ENCODE measurements around the gene ANKRD44. TPM values are rescaled to one million over a fixed set of nuclear protein-coding genes. Genes with fewer than 3 reads are reported as not detected.

Gene ANKRD44
- total and polyA plus RNA-seq, 4 experiments from 2014 or later = 51.5 to 248 (median 158) TPM

DNA sequence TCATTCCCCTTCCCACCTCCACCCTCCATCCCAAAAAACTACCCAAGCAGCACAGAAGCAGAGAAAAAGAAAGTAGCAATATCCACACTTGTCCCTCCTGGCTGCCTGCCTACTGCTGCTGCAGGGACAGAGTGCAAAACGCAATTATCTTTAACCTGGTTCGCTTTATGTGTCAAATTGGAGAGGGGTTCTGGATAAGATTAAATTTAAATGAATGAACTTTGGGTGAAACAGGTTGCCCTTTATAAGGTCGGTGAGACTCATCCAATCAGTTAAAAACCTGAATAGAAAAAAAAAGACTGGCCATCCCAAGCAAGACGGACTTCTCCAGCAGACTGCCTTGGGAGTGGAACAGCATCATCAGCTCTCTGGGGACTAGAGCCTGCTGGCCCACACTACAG is 62.6 kb downstream of the ANKRD44 start:
- Histone ChIP-seq H3K27me3 (ENCODE audit: insufficient read depth, low read length) (no peaks in the 10 kb centered on the region), H3K4me3 (ENCODE audit: low read length in 2 of 2) (no peak overlapping the region), H3K4me1 (ENCODE audit: insufficient read depth, low read length) (peaks cover 92% of the 10 kb centered on the region), H3K27ac (ENCODE audit: low read depth, low read length) (peak overlapping the region; percentile 39), H3K36me3 (ENCODE audit: insufficient read depth, low read length) (no peaks in the 10 kb centered on the region), H3K9me3 (ENCODE audit: control insufficient read depth in 1 of 2, low read length in 2 of 2) (no peaks in the 10 kb centered on the region)
- ChIA-PET CTCF (ENCODE audit: partially characterized antibody) (interaction anchor here (1.0 to 1.5 kb wide), 5 partner anchors 9 to 134 kb away, joined by 4 to 5 read pairs (median 5); no protein-coding TSS in a partner anchor), POLR2A (ENCODE audit: partially characterized antibody) (interaction anchor here (0.9 to 55.3 kb wide), 8 partner anchors 7 to 54 kb away, joined by 3 to 1394 read pairs (median 14); partner anchors contain the start of gene ANKRD44)
- Mint-ChIP-seq H3K4me3 (peak overlapping the region in 6 of 8 donors; percentile 11 to 36 (median 28)), H3K9me3 (no peaks in the 10 kb centered on the region), H3K4me1 (peaks cover 55 to 85% (median 68%) of the 10 kb centered on the region in 4 donors), H3K36me3 (peaks cover 19 to 48% of the 10 kb centered on the region in 2 donors), H3K27me3 (no peaks in the 10 kb centered on the region), H3K27ac (peak overlapping the region; percentile 45 to 93 (median 77))
- no peak for DNase-seq
- intact Hi-C loops (cut with micrococcal nuclease) = loop anchor here (1.0 kb wide), 1 partner anchor 10 kb away; no protein-coding TSS in a partner anchor

DNA sequence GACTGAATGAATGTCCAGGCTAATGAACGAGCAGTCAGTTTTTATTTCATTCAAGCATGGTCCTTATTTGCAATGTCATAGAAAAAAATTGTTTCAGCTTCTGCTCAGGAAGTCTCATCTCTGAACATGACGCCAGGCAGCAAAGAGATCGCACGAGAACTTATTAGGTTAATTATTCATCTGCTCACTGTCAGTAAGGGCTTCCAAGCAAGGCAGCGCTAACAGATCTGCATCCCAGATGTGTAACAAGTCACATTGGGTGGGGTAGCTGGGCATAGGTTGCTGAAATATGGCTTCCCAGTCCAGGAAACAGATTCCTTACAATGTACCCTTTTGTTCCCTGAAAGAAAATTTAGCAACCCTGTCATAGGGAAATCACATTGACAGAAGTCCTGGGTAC is 63.5 kb downstream of the ANKRD44 start:
- Histone ChIP-seq H3K4me3 (ENCODE audit: low read length in 2 of 2) (no peak overlapping the region), H3K9me3 (ENCODE audit: control insufficient read depth in 1 of 2, low read length in 2 of 2) (no peaks in the 10 kb centered on the region), H3K4me1 (ENCODE audit: insufficient read depth, low read length) (peaks cover 95% of the 10 kb centered on the region), H3K27me3 (ENCODE audit: insufficient read depth, low read length) (no peaks in the 10 kb centered on the region), H3K36me3 (ENCODE audit: insufficient read depth, low read length) (no peaks in the 10 kb centered on the region), H3K27ac (ENCODE audit: low read depth, low read length) (no peak overlapping the region)
- H3K4me1 Mint-ChIP-seq = peaks cover 61 to 93% (median 76%) of the 10 kb centered on the region in 4 donors
- POLR2A ChIA-PET (ENCODE audit: partially characterized antibody) = interaction anchor here (1.2 to 55.3 kb wide), 4 partner anchors 9 to 55 kb away, joined by 7 to 1394 read pairs (median 308); partner anchors contain the start of gene ANKRD44
- no peak for DNase-seq
- peak overlapping the region; percentile 14 to 93 (median 78) for H3K27ac Mint-ChIP-seq
- H3K9me3 Mint-ChIP-seq = no peaks in the 10 kb centered on the region
- H3K36me3 Mint-ChIP-seq = peaks cover 19 to 52% of the 10 kb centered on the region in 2 donors
- CTCF ChIA-PET (ENCODE audit: partially characterized antibody) = no interaction called here
- intact Hi-C loops (cut with micrococcal nuclease) = loop anchor here (1.0 kb wide), 1 partner anchor 8 kb away; no protein-coding TSS in a partner anchor
- H3K27me3 Mint-ChIP-seq = no peaks in the 10 kb centered on the region
- H3K4me3 Mint-ChIP-seq = peak overlapping the region in 5 of 8 donors; percentile 36 to 78 (median 46)

DNA sequence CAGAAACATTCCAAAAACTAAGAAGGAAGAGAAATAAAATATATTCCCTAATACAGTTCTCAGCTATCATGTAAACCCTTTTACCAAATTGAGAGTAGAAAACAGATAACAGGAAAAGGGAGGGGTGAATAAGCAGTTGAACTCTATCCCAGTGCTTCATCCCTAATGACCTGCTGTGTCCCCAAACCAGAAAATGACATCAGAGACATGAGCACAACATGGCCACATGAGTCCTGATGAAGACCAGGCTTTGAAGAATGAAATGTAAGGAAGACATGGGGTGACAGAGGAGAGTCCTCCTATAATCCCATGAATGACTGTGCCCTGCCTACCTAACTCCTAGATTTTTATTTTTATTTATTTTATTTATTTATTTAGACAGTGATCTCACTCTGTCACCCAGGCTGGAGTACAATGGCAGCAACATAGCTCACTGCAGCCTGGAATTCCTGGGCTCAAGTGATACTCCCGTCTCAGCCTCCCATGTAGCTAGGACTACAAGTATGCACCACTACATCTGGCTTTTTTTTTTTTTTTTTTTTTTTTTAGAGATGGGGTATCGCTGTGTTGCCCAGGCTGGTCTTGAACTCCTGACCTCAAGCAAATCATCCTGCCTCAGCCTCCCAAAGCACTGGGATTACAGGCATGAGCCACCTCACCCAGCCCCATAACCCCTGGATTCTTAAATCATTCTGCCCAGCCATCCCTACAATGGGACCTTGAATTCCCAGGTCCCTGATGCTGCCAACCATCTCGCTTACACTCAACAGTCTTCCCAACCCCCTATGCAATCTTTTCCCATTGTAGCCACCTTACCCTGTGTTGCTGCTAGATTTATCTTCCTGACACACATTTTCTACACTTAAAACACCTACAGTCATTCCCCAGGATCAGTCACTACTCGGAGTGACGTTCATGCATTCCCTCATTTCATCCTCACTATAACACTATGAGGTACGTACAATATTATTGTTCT is 64.5 kb downstream of the ANKRD44 start:
- DNase-seq = no peak
- peak overlapping the region; percentile 39 to 93 (median 78) for H3K27ac Mint-ChIP-seq
- no peaks in the 10 kb centered on the region for H3K9me3 Mint-ChIP-seq
- Histone ChIP-seq H3K9me3 (ENCODE audit: control insufficient read depth in 1 of 2, low read length in 2 of 2) (no peaks in the 10 kb centered on the region), H3K36me3 (ENCODE audit: insufficient read depth, low read length) (no peaks in the 10 kb centered on the region), H3K27ac (ENCODE audit: low read depth, low read length) (no peak overlapping the region), H3K4me1 (ENCODE audit: insufficient read depth, low read length) (peaks cover 97% of the 10 kb centered on the region), H3K4me3 (ENCODE audit: low read length in 2 of 2) (no peak overlapping the region), H3K27me3 (ENCODE audit: insufficient read depth, low read length) (no peaks in the 10 kb centered on the region)
- peak overlapping the region in 6 of 8 donors; percentile 7 to 78 (median 46) for H3K4me3 Mint-ChIP-seq
- H3K36me3 Mint-ChIP-seq = peaks cover 19 to 52% of the 10 kb centered on the region in 2 donors
- ChIA-PET CTCF (ENCODE audit: partially characterized antibody) (interaction anchor here (1.1 to 1.8 kb wide), 2 partner anchors 16 to 40 kb away, joined by 4 to 7 read pairs; no protein-coding TSS in a partner anchor), POLR2A (ENCODE audit: partially characterized antibody) (interaction anchor here (1.0 to 55.3 kb wide), 5 partner anchors 9 to 189 kb away, joined by 3 to 1394 read pairs (median 10); partner anchors contain the start of genes ANKRD44 and SF3B1)
- intact Hi-C loops (cut with micrococcal nuclease) = no loop called here
- H3K27me3 Mint-ChIP-seq = no peaks in the 10 kb centered on the region
- peaks cover 60 to 91% (median 72%) of the 10 kb centered on the region in 4 donors for H3K4me1 Mint-ChIP-seq

DNA sequence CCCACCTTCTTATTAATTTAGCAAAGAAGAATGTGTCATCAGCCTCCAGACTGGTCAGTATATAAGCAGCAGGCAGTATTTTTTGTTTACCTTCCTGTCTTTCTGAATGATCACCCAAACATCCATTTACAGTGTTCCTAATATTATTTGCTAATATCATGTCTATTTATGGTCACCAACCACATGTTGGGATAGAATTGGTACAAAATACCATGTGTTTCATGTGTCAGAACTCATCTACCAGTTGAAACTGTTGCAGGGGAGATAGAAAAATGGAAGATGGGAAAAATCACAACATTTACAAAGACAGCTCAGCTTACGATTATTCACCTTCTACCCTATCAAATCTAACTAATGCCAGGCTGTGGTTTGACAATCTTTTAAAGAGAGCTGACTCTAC is 66.2 kb downstream of the ANKRD44 start:
- ChIA-PET CTCF (ENCODE audit: partially characterized antibody) (interaction anchor here (1.1 to 1.9 kb wide), 6 partner anchors 11 to 59 kb away, joined by 3 to 7 read pairs (median 4); no protein-coding TSS in a partner anchor), POLR2A (ENCODE audit: partially characterized antibody) (interaction anchor here (1.1 to 55.3 kb wide), 7 partner anchors 9 to 58 kb away, joined by 3 to 1394 read pairs (median 5); partner anchors contain the start of gene ANKRD44)
- H3K27ac Mint-ChIP-seq = peak overlapping the region in 5 of 7 donors; percentile 33 to 87 (median 77)
- Histone ChIP-seq H3K4me3 (ENCODE audit: low read length in 2 of 2) (no peak overlapping the region), H3K4me1 (ENCODE audit: insufficient read depth, low read length) (peaks cover 98% of the 10 kb centered on the region), H3K36me3 (ENCODE audit: insufficient read depth, low read length) (no peaks in the 10 kb centered on the region), H3K27me3 (ENCODE audit: insufficient read depth, low read length) (no peaks in the 10 kb centered on the region), H3K27ac (ENCODE audit: low read depth, low read length) (no peak overlapping the region), H3K9me3 (ENCODE audit: control insufficient read depth in 1 of 2, low read length in 2 of 2) (no peaks in the 10 kb centered on the region)
- intact Hi-C loops (cut with micrococcal nuclease) = no loop called here
- H3K9me3 Mint-ChIP-seq = no peaks in the 10 kb centered on the region
- H3K4me3 Mint-ChIP-seq = peak overlapping the region in 5 of 8 donors; percentile 1 to 39 (median 30)
- peaks cover 19 to 39% of the 10 kb centered on the region in 2 donors for H3K36me3 Mint-ChIP-seq
- H3K27me3 Mint-ChIP-seq = no peaks in the 10 kb centered on the region
- peaks cover 60 to 92% (median 73%) of the 10 kb centered on the region in 4 donors for H3K4me1 Mint-ChIP-seq
- DNase-seq = no peak

DNA sequence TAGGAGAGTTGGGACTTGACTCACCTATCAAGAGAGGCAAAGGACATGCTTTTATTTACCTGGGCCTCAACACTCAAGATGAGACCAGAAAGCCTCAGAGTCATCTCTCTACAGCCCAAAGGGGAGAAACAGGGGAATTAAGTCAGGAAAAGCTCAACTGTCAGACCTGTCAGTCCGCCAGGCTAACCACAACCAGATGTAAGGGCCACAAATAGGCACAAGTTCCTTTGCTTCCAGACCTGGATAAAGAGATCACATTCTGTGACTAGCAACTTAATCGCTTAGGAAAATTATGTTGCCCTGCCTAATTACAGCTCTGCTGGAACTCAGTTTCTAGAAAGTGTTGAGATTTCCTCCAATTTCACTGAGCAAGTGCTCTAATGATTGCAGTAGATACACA is 67.9 kb downstream of the ANKRD44 start:
- H3K27me3 ChIP-seq (ENCODE audit: insufficient read depth, low read length) = no peaks in the 10 kb centered on the region
- Mint-ChIP-seq H3K9me3 (no peaks in the 10 kb centered on the region), H3K27me3 (no peaks in the 10 kb centered on the region), H3K36me3 (peaks cover 15 to 31% of the 10 kb centered on the region in 2 donors), H3K27ac (peak overlapping the region; percentile 26 to 91 (median 77)), H3K4me1 (peaks cover 63 to 91% (median 75%) of the 10 kb centered on the region in 4 donors), H3K4me3 (peak overlapping the region in 4 of 8 donors; percentile 29 to 59 (median 42))
- H3K36me3 ChIP-seq (ENCODE audit: insufficient read depth, low read length) = no peaks in the 10 kb centered on the region
- intact Hi-C loops (cut with micrococcal nuclease) = no loop called here
- peak overlapping the region; percentile 32 for H3K27ac ChIP-seq (ENCODE audit: low read depth, low read length)
- H3K9me3 ChIP-seq (ENCODE audit: control insufficient read depth in 1 of 2, low read length in 2 of 2) = no peaks in the 10 kb centered on the region
- H3K4me3 ChIP-seq (ENCODE audit: low read length in 2 of 2) = no peak overlapping the region
- CTCF ChIA-PET (ENCODE audit: partially characterized antibody) = interaction anchor here (0.7 to 1.6 kb wide), 4 partner anchors 8 to 29 kb away, joined by 3 read pairs; no protein-coding TSS in a partner anchor
- H3K4me1 ChIP-seq (ENCODE audit: insufficient read depth, low read length) = peaks cover 99% of the 10 kb centered on the region
- POLR2A ChIA-PET (ENCODE audit: partially characterized antibody) = interaction anchor here (0.9 to 55.3 kb wide), 7 partner anchors 8 to 114 kb away, joined by 3 to 1394 read pairs (median 3); partner anchors contain the start of gene ANKRD44
- no peak for DNase-seq

DNA sequence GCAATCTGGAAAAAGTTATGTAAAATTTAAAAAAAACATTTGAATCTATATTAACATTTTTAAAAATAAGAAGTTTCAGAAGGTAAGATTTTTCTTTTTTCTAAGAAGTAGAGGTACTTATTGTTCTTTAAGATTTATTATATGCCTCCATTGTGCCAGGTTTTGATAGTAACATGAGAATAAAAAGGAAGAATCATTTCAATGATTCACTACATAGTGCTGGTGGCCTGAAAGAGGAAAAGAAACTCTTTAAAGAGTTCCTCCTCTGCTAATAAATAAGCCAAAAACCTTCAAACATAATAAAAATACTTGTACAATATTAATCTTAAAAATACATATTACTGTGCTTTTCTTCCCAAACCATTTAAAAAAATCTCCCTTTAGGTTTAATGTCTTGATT is 69.0 kb downstream of the ANKRD44 start:
- Histone ChIP-seq H3K27me3 (ENCODE audit: insufficient read depth, low read length) (no peaks in the 10 kb centered on the region), H3K36me3 (ENCODE audit: insufficient read depth, low read length) (no peaks in the 10 kb centered on the region), H3K4me3 (ENCODE audit: low read length in 2 of 2) (no peak overlapping the region), H3K9me3 (ENCODE audit: control insufficient read depth in 1 of 2, low read length in 2 of 2) (no peaks in the 10 kb centered on the region), H3K27ac (ENCODE audit: low read depth, low read length) (no peak overlapping the region), H3K4me1 (ENCODE audit: insufficient read depth, low read length) (peaks cover 99% of the 10 kb centered on the region)
- ChIA-PET POLR2A (ENCODE audit: partially characterized antibody) (interaction anchor here (0.6 to 55.3 kb wide), 12 partner anchors 9 to 61 kb away, joined by 3 to 1394 read pairs (median 7); partner anchors contain the start of gene ANKRD44), CTCF (ENCODE audit: partially characterized antibody) (interaction anchor here (1.6 to 5.9 kb wide), 3 partner anchors 9 to 68 kb away, joined by 3 to 48 read pairs (median 10); partner anchors contain the start of gene ANKRD44)
- Mint-ChIP-seq H3K27ac (peak overlapping the region in 5 of 7 donors; percentile 25 to 96 (median 61)), H3K9me3 (no peaks in the 10 kb centered on the region), H3K4me3 (no peak overlapping the region), H3K27me3 (no peaks in the 10 kb centered on the region), H3K36me3 (peaks cover 10 to 24% of the 10 kb centered on the region in 2 donors), H3K4me1 (peaks cover 63 to 91% (median 74%) of the 10 kb centered on the region in 4 donors)
- no peak for DNase-seq
- intact Hi-C loops (cut with micrococcal nuclease) = loop anchor here (2.0 kb wide), 3 partner anchors 29 to 67 kb away; no protein-coding TSS in a partner anchor

Data from CD4-positive, alpha-beta memory T cell (primary cell).